Cardiac fibroblast (primary cell): ENCODE data around the gene TRAF3IP3.
A peak's percentile ranks its signal among the peaks of the same experiment; 100 is the strongest.

ENCODE experiments used
- DNase-seq, 2 donors: peaks; one replicate each; pipeline versions ENCODE4 v3.0.0 to v3.0.0-alpha.2; 2010; ENCODE audit warnings: low read depth in 2 of 2
- H3K4me3 ChIP-seq, 2 donors: replicated peaks in 1 of 2; 1 replicate in 1 of 2; 2 replicates in 1 of 2; pipeline ENCODE4 v1.5.1; 2011; ENCODE audit warnings: low read depth in 2 of 2, low read length in 2 of 2, mild to moderate bottlenecking in 2 of 2, moderate library complexity in 1 of 2
- CTCF ChIP-seq: IDR thresholded peaks from one replicate; pipeline ENCODE4 v1.5.1; 2011; ENCODE audit warnings: low read depth, mild to moderate bottlenecking, low read length, inconsistent platforms

TRAF3IP3 gene

DNA sequence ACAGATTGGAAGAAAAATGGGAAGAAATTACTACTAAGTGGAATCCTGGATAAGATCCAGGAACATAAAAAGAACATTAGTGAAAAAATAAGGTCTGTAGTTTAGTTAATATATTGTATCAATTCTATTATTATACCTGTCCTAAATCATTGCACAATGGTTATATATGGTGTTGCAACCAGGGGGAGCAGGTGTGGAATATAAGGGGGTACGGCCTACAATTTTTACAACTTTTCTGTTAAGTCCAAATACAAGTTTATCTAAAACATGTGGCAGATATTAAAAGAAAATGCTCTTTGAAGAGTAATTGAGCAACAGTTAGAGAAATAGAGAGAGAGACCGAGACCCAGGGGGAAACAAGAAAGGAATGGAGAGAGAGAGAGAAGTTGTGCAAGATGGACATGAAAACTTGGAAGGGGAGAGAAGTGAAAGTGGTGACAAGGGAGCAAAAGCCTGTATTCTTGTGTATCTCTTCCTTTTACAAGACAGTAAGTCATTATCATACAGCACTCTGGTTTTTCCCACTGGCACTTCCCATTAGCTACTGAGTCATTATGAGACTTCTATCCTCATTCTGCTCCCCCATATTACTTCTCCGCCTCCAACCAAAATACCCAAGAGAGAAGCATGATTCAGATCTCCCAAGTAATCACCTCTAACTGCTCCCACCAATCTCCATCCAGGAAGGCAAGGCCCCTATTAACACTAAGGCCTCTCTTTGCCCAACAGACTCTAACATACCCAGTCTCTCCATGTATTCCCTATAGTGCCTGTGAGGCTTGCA, 22.3 kb upstream of the TRAF3IP3 start:
- no peak overlapping the region for H3K4me3 ChIP-seq
- TF ChIP-seq CTCF, result no peak
- peak; percentile 56 to 83 for DNase-seq

GRCh38 chr1:209736490-209737117, 19.2 kb upstream of the TRAF3IP3 start:
- no peak for DNase-seq
- no peak for TF ChIP-seq CTCF
- H3K4me3 ChIP-seq, result no peak overlapping the region

GRCh38 chr1:209737118-209737505, 18.7 kb upstream of the TRAF3IP3 start:
- DNase-seq, result no peak
- no peak for TF ChIP-seq CTCF
- no peak overlapping the region for H3K4me3 ChIP-seq

GRCh38 chr1:209738270-209738669, 17.6 kb upstream of the TRAF3IP3 start:
- DNase-seq, result no peak
- no peak for TF ChIP-seq CTCF
- H3K4me3 ChIP-seq, result no peak overlapping the region

GRCh38 chr1:209741193-209741592, 14.7 kb upstream of the TRAF3IP3 start:
- H3K4me3 ChIP-seq, result no peak overlapping the region
- no peak for DNase-seq

GRCh38 chr1:209741889-209742288, 14.0 kb upstream of the TRAF3IP3 start:
- no peak overlapping the region for H3K4me3 ChIP-seq
- no peak for TF ChIP-seq CTCF
- DNase-seq, result no peak

More at GRCh38 chr1:209741193-209741592, 14.7 kb upstream of the TRAF3IP3 start:
- no peak for TF ChIP-seq CTCF
